Astrocyte of the cerebellum (primary cell): ENCODE measurements around the gene RIPK1.

ENCODE experiments used
- DNase-seq: peaks from one replicate; pipeline ENCODE4 v3.0.0-alpha.2; 2011; ENCODE audit warnings: low read depth
- H3K4me3 ChIP-seq: 2 replicates; pipeline ENCODE4 v1.5.1; 2011; ENCODE audit warnings: mild to moderate bottlenecking, low read depth, low read length, moderate library complexity
- CTCF ChIP-seq: IDR thresholded peaks from 2 replicates; pipeline ENCODE4 v1.5.1; 2012; ENCODE audit warnings: low read length, low read depth, moderate library complexity, mild to moderate bottlenecking; ENCODE audit errors: missing control alignments
- in situ Hi-C: cut with HindIII; loops from 2 replicates; pipeline ENCODE4 v1.10.0; 2017; ENCODE audit warnings: low sequenced_read_pairs

The RIPK1 gene

GRCh38 chr6:3162565-3163247, 94.4 kb downstream of the RIPK1 start:
- peak; percentile 9 for TF ChIP-seq CTCF
- in situ Hi-C loops, result no loop called here
- H3K4me3 ChIP-seq, result peak overlapping the region; percentile 69
- DNase-seq, result peak; percentile 44

- DNase-seq, result no peak
- in situ Hi-C loops, result no loop called here
- peak; percentile 20 for TF ChIP-seq CTCF
- H3K4me3 ChIP-seq, result peak overlapping the region; percentile 69
Observed at GRCh38 chr6:3163248-3163594, 94.9 kb downstream of the RIPK1 start.

GRCh38 chr6:3164388-3164787, 96.1 kb downstream of the RIPK1 start:
- H3K4me3 ChIP-seq, result no peak overlapping the region
- in situ Hi-C loops, result no loop called here
- TF ChIP-seq CTCF, result no peak
- DNase-seq, result no peak
